Liver (tissue), 3 donors: Measurements from ENCODE around the gene THG1L.

Experiments used
- ATF3 ChIP-seq: IDR thresholded peaks from 2 replicates; pipeline ENCODE4 v1.6.1; 2016; ENCODE audit warnings: antibody characterized with exemption
- CTCF ChIP-seq: fragments of 150-350 bp; IDR thresholded peaks from 2 replicates; pipeline ENCODE4 v1.5.1; 2017; ENCODE audit warnings: improper control_type of control experiment, low read depth, low read length; ENCODE audit not compliant: missing input control
- EGR1 ChIP-seq, 2 donors: IDR thresholded peaks; 2 replicates each; pipeline ENCODE4 v1.6.1; 2016 to 2018; ENCODE audit warnings: antibody characterized with exemption in 2 of 2, low read depth in 2 of 2
- FOXA1 ChIP-seq: IDR thresholded peaks from 2 replicates; pipeline ENCODE4 v1.6.1; 2016; ENCODE audit warnings: antibody characterized with exemption
- GABPA ChIP-seq, 2 donors: IDR thresholded peaks in 1 of 2; conservative IDR thresholded peaks in 1 of 2; 2 replicates each; pipeline ENCODE4 v1.6.1; 2016; ENCODE audit warnings: antibody characterized with exemption in 2 of 2, mild to moderate bottlenecking in 1 of 2, moderate library complexity in 1 of 2
- JUND ChIP-seq, 2 donors: IDR thresholded peaks; 2 replicates each; pipeline ENCODE4 v1.6.1; 2016; ENCODE audit warnings: antibody characterized with exemption in 2 of 2
- MAX ChIP-seq: IDR thresholded peaks from 2 replicates; pipeline ENCODE4 v1.6.1; 2016; ENCODE audit warnings: antibody characterized with exemption
- REST ChIP-seq: IDR thresholded peaks from 2 replicates; pipeline ENCODE4 v1.6.1; 2016; ENCODE audit warnings: antibody characterized with exemption, mild to moderate bottlenecking
- SP1 ChIP-seq: IDR thresholded peaks from 2 replicates; pipeline ENCODE4 v1.6.1; 2018; ENCODE audit warnings: antibody characterized with exemption, mild to moderate bottlenecking
- TAF1 ChIP-seq: conservative IDR thresholded peaks from 2 replicates; pipeline ENCODE4 v1.6.1; 2016; ENCODE audit warnings: antibody characterized with exemption, mild to moderate bottlenecking
- YY1 ChIP-seq: IDR thresholded peaks from 2 replicates; pipeline ENCODE4 v1.6.1; 2016; ENCODE audit warnings: antibody characterized with exemption, mild to moderate bottlenecking
- ZBTB33 ChIP-seq: IDR thresholded peaks from 2 replicates; pipeline ENCODE4 v1.6.1; 2016; ENCODE audit warnings: antibody characterized with exemption
- donor health status: healthy.
- donor health status: healthy.

- TF ChIP-seq REST (no peak), CTCF (no peak), YY1 (no peak), SP1 (no peak), JUND (IDR thresholded peaks at IDR 0.05) (no peak), TAF1 (no peak), ATF3 (no peak), FOXA1 (no peak), GABPA (IDR thresholded peaks at IDR 0.05 in 1 of 2, conservative IDR thresholded peaks at IDR 0.05 in 1 of 2) (no peak), MAX (no peak), EGR1 (IDR thresholded peaks at IDR 0.05; ENCODE audit: low read depth in 2 of 2) (no peak), ZBTB33 (no peak)
Measured at GRCh38 chr5:157708866-157709265, 22.4 kb upstream of the THG1L start.
